ENCODE measurements around the gene SCP2. TPM values are rescaled to one million over a fixed set of nuclear protein-coding genes. Genes with fewer than 3 reads are reported as not detected.

Gene SCP2
- total RNA-seq, 1 donor from 2014 or later: 137 TPM

GRCh38 chr1:53080769-53081168 lies 153.7 kb downstream of the SCP2 start:
- DNase-seq (ENCODE audit: low read depth, low spot score): no peak

GRCh38 chr1:53081384-53082066 lies 154.4 kb downstream of the SCP2 start:
- DNase-seq (ENCODE audit: low read depth, low spot score): no peak

GRCh38 chr1:53082826-53083455 lies 155.9 kb downstream of the SCP2 start:
- no peak for DNase-seq (ENCODE audit: low read depth, low spot score)

GRCh38 chr1:53083636-53084588 lies 156.8 kb downstream of the SCP2 start:
- no peak for DNase-seq (ENCODE audit: low read depth, low spot score)

GRCh38 chr1:53084589-53084971 lies 157.5 kb downstream of the SCP2 start:
- no peak for DNase-seq (ENCODE audit: low read depth, low spot score)

- DNase-seq (ENCODE audit: low read depth, low spot score): no peak
Measured at GRCh38 chr1:53085405-53085804, 158.3 kb downstream of the SCP2 start.

- no peak for DNase-seq (ENCODE audit: low read depth, low spot score)
Measured at GRCh38 chr1:53086491-53087070, 159.5 kb downstream of the SCP2 start.

- DNase-seq (ENCODE audit: low read depth, low spot score): no peak
Measured at GRCh38 chr1:53087332-53088285, 160.5 kb downstream of the SCP2 start.

GRCh38 chr1:53088616-53089300 lies 161.7 kb downstream of the SCP2 start:
- DNase-seq (ENCODE audit: low read depth, low spot score): no peak

GRCh38 chr1:53089478-53090226 lies 162.6 kb downstream of the SCP2 start:
- DNase-seq (ENCODE audit: low read depth, low spot score): no peak

GRCh38 chr1:53090227-53091147 lies 163.4 kb downstream of the SCP2 start:
- no peak for DNase-seq (ENCODE audit: low read depth, low spot score)

- DNase-seq (ENCODE audit: low read depth, low spot score): no peak
Measured at GRCh38 chr1:53091841-53092645, 165.0 kb downstream of the SCP2 start.

GRCh38 chr1:53092659-53093450 lies 165.8 kb downstream of the SCP2 start:
- no peak for DNase-seq (ENCODE audit: low read depth, low spot score)

- no peak for DNase-seq (ENCODE audit: low read depth, low spot score)
Measured at GRCh38 chr1:53093451-53093754, 166.3 kb downstream of the SCP2 start.

- DNase-seq (ENCODE audit: low read depth, low spot score): no peak
Measured at GRCh38 chr1:53093778-53094532, 166.9 kb downstream of the SCP2 start.

GRCh38 chr1:53094533-53094919 lies 167.4 kb downstream of the SCP2 start:
- no peak for DNase-seq (ENCODE audit: low read depth, low spot score)
